Vagina (tissue), 2 donors: ENCODE results near the gene RNASEL. TPM values are rescaled to one million over a fixed set of nuclear protein-coding genes. Genes with fewer than 3 reads are reported as not detected.

Source experiments
- DNase-seq, 2 donors: peaks; one replicate each; pipeline ENCODE4 v3.0.0-alpha.2; 2017; ENCODE audit errors: extremely low spot score in 2 of 2
- H3K27ac ChIP-seq: fragments of 200-600 bp; sonication (generic); one replicate; pipeline ENCODE4 v1.5.1; 2019
- H3K27me3 ChIP-seq: fragments of 200-600 bp; sonication (generic); one replicate; pipeline ENCODE4 v1.5.1; 2019
- H3K36me3 ChIP-seq, 2 donors: fragments of 200-600 bp; sonication (generic); one replicate each; pipeline ENCODE4 v1.5.1; 2017 to 2019
- H3K4me1 ChIP-seq: fragments of 200-600 bp; sonication (generic); one replicate; pipeline ENCODE4 v1.5.1; 2019
- H3K4me3 ChIP-seq, 2 donors: fragments of 200-600 bp; sonication (generic); 1 replicate in 1 of 2; 2 replicates in 1 of 2; pipeline ENCODE4 v1.5.1; 2016 to 2019
- H3K9me3 ChIP-seq: fragments of 200-600 bp; sonication (generic); one replicate; pipeline ENCODE4 v1.5.1; 2019
- POLR2A ChIP-seq, 2 donors: fragments of 450-650 bp; IDR thresholded peaks; one replicate each; pipeline ENCODE4 v1.6.1; 2017; ENCODE audit warnings: antibody characterized with exemption in 2 of 2, mild to moderate bottlenecking in 2 of 2, moderate library complexity in 2 of 2
- POLR2AphosphoS5 ChIP-seq, 2 donors: sonication (generic); formaldehyde crosslinking; IDR thresholded peaks; one replicate each; pipeline ENCODE4 v1.9.0; 2017; ENCODE audit warnings: antibody characterized with exemption in 2 of 2, mild to moderate bottlenecking in 2 of 2, low read depth in 1 of 2; ENCODE audit not compliant: insufficient read depth in 1 of 2
- intact Hi-C: fragments of 100-400 bp; cut with DNase I; formaldehyde crosslinking; loops from one replicate; pipeline ENCODE4 v1.15.1; 2023
- total RNA-seq: library from RNA; depleted of rRNA; stranded (reverse); fragments of >200 nt; gene quantifications from one replicate; pipeline ENCODE4 v1.2.3, GENCODE V29; 2016
- TF ChIP-seq, protein P1 (sequence below), 3 experiments: fragments of 450-650 bp in 2 of 3; fragments of 200-600 bp in 1 of 3; sonication (generic) in 1 of 3; IDR thresholded peaks; one replicate each; pipeline ENCODE4 v1.5.1; 2017 to 2019; ENCODE audit warnings: antibody characterized with exemption in 3 of 3, mild to moderate bottlenecking in 2 of 3, moderate library complexity in 2 of 3

RNASEL gene
- total RNA-seq, 1 donor from 2014 or later, result 5.4 TPM

- TF ChIP-seq POLR2AphosphoS5 (IDR thresholded peaks at IDR 0.05; ENCODE audit: insufficient read depth in 1 of 2, low read depth in 1 of 2), result no peak
- TF ChIP-seq POLR2A (IDR thresholded peaks at IDR 0.05), result no peak
- TF ChIP-seq, protein P1, sequence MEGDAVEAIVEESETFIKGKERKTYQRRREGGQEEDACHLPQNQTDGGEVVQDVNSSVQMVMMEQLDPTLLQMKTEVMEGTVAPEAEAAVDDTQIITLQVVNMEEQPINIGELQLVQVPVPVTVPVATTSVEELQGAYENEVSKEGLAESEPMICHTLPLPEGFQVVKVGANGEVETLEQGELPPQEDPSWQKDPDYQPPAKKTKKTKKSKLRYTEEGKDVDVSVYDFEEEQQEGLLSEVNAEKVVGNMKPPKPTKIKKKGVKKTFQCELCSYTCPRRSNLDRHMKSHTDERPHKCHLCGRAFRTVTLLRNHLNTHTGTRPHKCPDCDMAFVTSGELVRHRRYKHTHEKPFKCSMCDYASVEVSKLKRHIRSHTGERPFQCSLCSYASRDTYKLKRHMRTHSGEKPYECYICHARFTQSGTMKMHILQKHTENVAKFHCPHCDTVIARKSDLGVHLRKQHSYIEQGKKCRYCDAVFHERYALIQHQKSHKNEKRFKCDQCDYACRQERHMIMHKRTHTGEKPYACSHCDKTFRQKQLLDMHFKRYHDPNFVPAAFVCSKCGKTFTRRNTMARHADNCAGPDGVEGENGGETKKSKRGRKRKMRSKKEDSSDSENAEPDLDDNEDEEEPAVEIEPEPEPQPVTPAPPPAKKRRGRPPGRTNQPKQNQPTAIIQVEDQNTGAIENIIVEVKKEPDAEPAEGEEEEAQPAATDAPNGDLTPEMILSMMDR (IDR thresholded peaks at IDR 0.05), result no peak
Measured at GRCh38 chr1:182630586-182630985, 41.5 kb upstream of the RNASEL start.

GRCh38 chr1:182629499-182630096 lies 40.5 kb upstream of the RNASEL start:
- TF ChIP-seq POLR2A (IDR thresholded peaks at IDR 0.05) (no peak), POLR2AphosphoS5 (IDR thresholded peaks at IDR 0.05; ENCODE audit: insufficient read depth in 1 of 2, low read depth in 1 of 2) (no peak)
- TF ChIP-seq, protein P1 (IDR thresholded peaks at IDR 0.05), result no peak
- H3K36me3 ChIP-seq, result no peaks in the 10 kb centered on the region

More at GRCh38 chr1:182630586-182630985, 41.5 kb upstream of the RNASEL start:
- no peaks in the 10 kb centered on the region for H3K9me3 ChIP-seq
- no peak overlapping the region for H3K4me3 ChIP-seq
- no peaks in the 10 kb centered on the region for H3K36me3 ChIP-seq
- intact Hi-C loops, result no loop called here
- peaks cover 12% of the 10 kb centered on the region for H3K4me1 ChIP-seq
- DNase-seq, result no peak
- no peak overlapping the region for H3K27ac ChIP-seq
- no peaks in the 10 kb centered on the region for H3K27me3 ChIP-seq

GRCh38 chr1:182629080-182629479 lies 40.0 kb upstream of the RNASEL start:
- Histone ChIP-seq H3K4me1 (peaks cover 12% of the 10 kb centered on the region), H3K9me3 (no peaks in the 10 kb centered on the region), H3K4me3 (no peak overlapping the region), H3K36me3 (no peaks in the 10 kb centered on the region), H3K27me3 (no peaks in the 10 kb centered on the region), H3K27ac (no peak overlapping the region)
- no peak for DNase-seq
- TF ChIP-seq POLR2AphosphoS5 (IDR thresholded peaks at IDR 0.05; ENCODE audit: insufficient read depth in 1 of 2, low read depth in 1 of 2) (no peak), POLR2A (IDR thresholded peaks at IDR 0.05) (no peak)
- TF ChIP-seq, protein P1 (IDR thresholded peaks at IDR 0.05), result no peak
- intact Hi-C loops, result no loop called here

More at GRCh38 chr1:182629499-182630096, 40.5 kb upstream of the RNASEL start:
- H3K9me3 ChIP-seq, result no peaks in the 10 kb centered on the region
- H3K27me3 ChIP-seq, result no peaks in the 10 kb centered on the region
- intact Hi-C loops, result no loop called here
- no peak for DNase-seq
- H3K4me1 ChIP-seq, result peaks cover 12% of the 10 kb centered on the region
- H3K27ac ChIP-seq, result no peak overlapping the region
- H3K4me3 ChIP-seq, result no peak overlapping the region

- Histone ChIP-seq H3K9me3 (no peaks in the 10 kb centered on the region), H3K27ac (no peak overlapping the region), H3K4me1 (peaks cover 12% of the 10 kb centered on the region), H3K4me3 (no peak overlapping the region), H3K27me3 (no peaks in the 10 kb centered on the region), H3K36me3 (no peaks in the 10 kb centered on the region)
- no peak for DNase-seq
- intact Hi-C loops, result no loop called here
- TF ChIP-seq POLR2A (IDR thresholded peaks at IDR 0.05), result no peak
- TF ChIP-seq POLR2AphosphoS5 (IDR thresholded peaks at IDR 0.05; ENCODE audit: insufficient read depth in 1 of 2, low read depth in 1 of 2), result no peak
- TF ChIP-seq, protein P1 (IDR thresholded peaks at IDR 0.05), result no peak
Measured at GRCh38 chr1:182628657-182629056, 39.6 kb upstream of the RNASEL start.

DNA sequence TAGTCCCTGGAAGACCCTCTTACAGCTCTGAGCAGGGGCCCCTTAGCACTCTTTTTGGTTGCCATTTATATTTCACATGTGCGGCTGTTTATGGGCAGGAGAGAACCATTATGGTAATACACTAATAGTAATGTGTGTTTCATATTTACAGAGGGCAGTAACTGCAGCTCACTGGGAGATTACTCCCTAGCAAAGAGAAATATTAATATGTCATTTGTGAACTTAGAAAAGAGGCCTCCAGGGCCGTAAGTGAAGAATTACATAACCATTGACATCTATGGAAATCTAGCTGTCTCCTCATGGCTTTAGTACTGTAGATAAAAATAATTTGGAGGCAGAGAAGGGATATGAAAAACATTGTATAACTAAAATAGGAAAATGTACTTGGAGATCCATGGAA lies 38.6 kb upstream of the RNASEL start:
- no peak overlapping the region for H3K4me3 ChIP-seq
- H3K4me1 ChIP-seq, result peaks cover 12% of the 10 kb centered on the region
- no peak overlapping the region for H3K27ac ChIP-seq
- TF ChIP-seq POLR2AphosphoS5 (IDR thresholded peaks at IDR 0.05; ENCODE audit: insufficient read depth in 1 of 2, low read depth in 1 of 2), result no peak
- TF ChIP-seq POLR2A (IDR thresholded peaks at IDR 0.05), result no peak
- TF ChIP-seq, protein P1 (IDR thresholded peaks at IDR 0.05), result no peak
- no peaks in the 10 kb centered on the region for H3K27me3 ChIP-seq
- no peaks in the 10 kb centered on the region for H3K9me3 ChIP-seq
- H3K36me3 ChIP-seq, result no peaks in the 10 kb centered on the region
- DNase-seq, result no peak
- intact Hi-C loops, result no loop called here
